CD4-positive, alpha-beta memory T cell (primary cell): ENCODE data around the gene DUXA. TPM values are rescaled to one million over a fixed set of nuclear protein-coding genes. Genes with fewer than 3 reads are reported as not detected.
"Not testable (repeated sequence)": the region's sequence is repeated elsewhere in the genome, so short reads cannot be mapped to it uniquely, and the experiment has no call there.

ENCODE experiments used
- CTCF ChIA-PET: fragments of 350-600 bp; sonication (Branson Sonifier 250); formaldehyde crosslinking; loops from one replicate; lab custom pipeline; 2021; ENCODE audit warnings: inconsistent platforms; ENCODE audit not compliant: partially characterized antibody; lab: Charles Lee
- POLR2A ChIA-PET: fragments of 350-600 bp; sonication (Branson Sonifier 250); formaldehyde crosslinking; loops from one replicate; lab custom pipeline; 2021; ENCODE audit not compliant: partially characterized antibody; lab: Charles Lee
- DNase-seq, 5 donors: peaks; one replicate each; pipeline versions ENCODE4 v3.0.0 to v3.0.0-alpha.2; 2020 to 2022; ENCODE audit warnings: mixed read lengths in 1 of 5
- H3K27ac ChIP-seq: one replicate; pipeline ENCODE4 v1.7.0; 2013; ENCODE audit warnings: low read depth, low read length
- H3K27me3 ChIP-seq: 2 replicates; pipeline ENCODE4 v1.7.0; 2013; ENCODE audit warnings: mild to moderate bottlenecking, low read length, moderate library complexity; ENCODE audit not compliant: insufficient read depth
- H3K36me3 ChIP-seq: 2 replicates; pipeline ENCODE4 v1.7.0; 2013; ENCODE audit warnings: mild to moderate bottlenecking, low read length, moderate library complexity; ENCODE audit not compliant: insufficient read depth
- H3K4me1 ChIP-seq: 2 replicates; pipeline ENCODE4 v1.7.0; 2013; ENCODE audit warnings: mild to moderate bottlenecking, low read length, moderate library complexity; ENCODE audit not compliant: insufficient read depth
- H3K4me3 ChIP-seq, 2 donors: one replicate each; pipeline ENCODE4 v1.7.0; 2013; ENCODE audit warnings: low read length in 2 of 2, mild to moderate bottlenecking in 1 of 2
- H3K9me3 ChIP-seq, 2 donors: one replicate each; pipeline ENCODE4 v1.7.0; 2013; ENCODE audit warnings: low read length in 2 of 2, control low read depth in 1 of 2; ENCODE audit not compliant: control insufficient read depth in 1 of 2
- H3K27ac Mint-ChIP-seq, 7 donors: one replicate each; pipeline ENCODE4 v1.8.0; 2020 to 2021; ENCODE audit warnings: mixed read lengths in 7 of 7, mild to moderate bottlenecking in 6 of 7, inconsistent platforms in 3 of 7, moderate library complexity in 3 of 7
- H3K27me3 Mint-ChIP-seq, 2 donors: one replicate each; pipeline ENCODE4 v1.8.0; 2020 to 2021; ENCODE audit warnings: mixed read lengths in 2 of 2
- H3K36me3 Mint-ChIP-seq, 2 donors: one replicate each; pipeline ENCODE4 v1.8.0; 2020 to 2021; ENCODE audit warnings: mixed read lengths in 2 of 2, inconsistent platforms in 1 of 2, mild to moderate bottlenecking in 1 of 2
- H3K4me1 Mint-ChIP-seq, 4 donors: one replicate each; pipeline ENCODE4 v1.8.0; 2020 to 2021; ENCODE audit warnings: mixed read lengths in 4 of 4, mild to moderate bottlenecking in 1 of 4
- H3K4me3 Mint-ChIP-seq, 8 donors: one replicate each; pipeline ENCODE4 v1.8.0; 2020 to 2021; ENCODE audit warnings: mixed read lengths in 8 of 8, mild to moderate bottlenecking in 7 of 8, moderate library complexity in 6 of 8, inconsistent platforms in 3 of 8
- H3K9me3 Mint-ChIP-seq, 8 donors: one replicate each; pipeline ENCODE4 v1.8.0; 2020 to 2021; ENCODE audit warnings: mixed read lengths in 8 of 8, mild to moderate bottlenecking in 5 of 8, inconsistent platforms in 3 of 8, moderate library complexity in 1 of 8
- intact Hi-C: fragments of 100-400 bp; cut with micrococcal nuclease; formaldehyde crosslinking; loops from one replicate; pipeline ENCODE4 v1.15.1; 2023
- polyA plus RNA-seq, 2 donors: library from polyadenylated mRNA; unstranded; fragments of 300-500 nt; fragmentation: Illumina TruSeq; gene quantifications; one replicate each; pipeline ENCODE4 v1.2.3, GENCODE V29; 2021
- total RNA-seq, 2 experiments: library from RNA; stranded (reverse); gene quantifications; one replicate each; pipeline ENCODE4 v1.2.3, GENCODE V29; 2021

DUXA gene
- total and polyA plus RNA-seq, 4 experiments from 2014 or later, result not detected

- no peak overlapping the region for H3K4me3 ChIP-seq
- H3K9me3 Mint-ChIP-seq, result peaks cover 6 to 48% (median 18%) of the 10 kb centered on the region in 8 donors
- ChIA-PET CTCF (no interaction called here), POLR2A (no interaction called here)
- H3K27me3 ChIP-seq, result no peaks in the 10 kb centered on the region
- H3K4me1 Mint-ChIP-seq, result no peaks in the 10 kb centered on the region
- no peaks in the 10 kb centered on the region for H3K36me3 ChIP-seq
- no peak overlapping the region for H3K27ac Mint-ChIP-seq
- peaks cover 4 to 6% of the 10 kb centered on the region in 2 donors for H3K36me3 Mint-ChIP-seq
- H3K4me3 Mint-ChIP-seq, result no peak overlapping the region
- intact Hi-C loops, result no loop called here
- H3K9me3 ChIP-seq, result no peaks in the 10 kb centered on the region
- H3K27me3 Mint-ChIP-seq, result no peaks in the 10 kb centered on the region
- H3K27ac ChIP-seq, result no peak overlapping the region
- DNase-seq, result no peak
- H3K4me1 ChIP-seq, result no peaks in the 10 kb centered on the region
Measured at GRCh38 chr19:57141699-57142098, 25.6 kb downstream of the DUXA start.

GRCh38 chr19:57135797-57136196 is 31.5 kb downstream of the DUXA start:
- DNase-seq, result no peak
- no peak overlapping the region for H3K4me3 Mint-ChIP-seq
- H3K36me3 Mint-ChIP-seq, result peaks cover 9% of the 10 kb centered on the region in 2 donors
- no peaks in the 10 kb centered on the region for H3K4me1 ChIP-seq
- H3K4me3 ChIP-seq, result no peak overlapping the region
- POLR2A ChIA-PET, result no interaction called here
- H3K27me3 Mint-ChIP-seq, result peaks cover 0 to 3% of the 10 kb centered on the region in 2 donors
- no peaks in the 10 kb centered on the region for H3K27me3 ChIP-seq
- H3K27ac Mint-ChIP-seq, result no peak overlapping the region
- H3K9me3 Mint-ChIP-seq, result peaks cover 9 to 51% (median 30%) of the 10 kb centered on the region in 8 donors
- no peaks in the 10 kb centered on the region for H3K36me3 ChIP-seq
- H3K9me3 ChIP-seq, result no peaks in the 10 kb centered on the region
- H3K27ac ChIP-seq, result no peak overlapping the region
- H3K4me1 Mint-ChIP-seq, result no peaks in the 10 kb centered on the region
- intact Hi-C loops, result no loop called here
- CTCF ChIA-PET, result no interaction called here

GRCh38 chr19:57127403-57127802 is 39.9 kb downstream of the DUXA start:
- H3K27me3 Mint-ChIP-seq, CTCF ChIA-PET, H3K4me3 Mint-ChIP-seq, DNase-seq, H3K4me3 ChIP-seq, H3K27ac ChIP-seq, intact Hi-C loops, H3K27me3 ChIP-seq, H3K27ac Mint-ChIP-seq, H3K9me3 ChIP-seq, H3K36me3 ChIP-seq, POLR2A ChIA-PET, H3K36me3 Mint-ChIP-seq, H3K4me1 ChIP-seq, H3K4me1 Mint-ChIP-seq: not testable (repeated sequence)
- H3K9me3 Mint-ChIP-seq, result peaks cover 5 to 62% (median 27%) of the 10 kb centered on the region in 8 donors

- Mint-ChIP-seq H3K36me3 (no peaks in the 10 kb centered on the region), H3K9me3 (peaks cover 3 to 38% (median 22%) of the 10 kb centered on the region in 8 donors), H3K27ac (no peak overlapping the region), H3K4me1 (no peaks in the 10 kb centered on the region), H3K27me3 (peaks cover under 1 to 6% of the 10 kb centered on the region in 2 donors), H3K4me3 (no peak overlapping the region)
- ChIA-PET POLR2A (no interaction called here), CTCF (no interaction called here)
- H3K4me3 ChIP-seq, result no peak overlapping the region
- DNase-seq, result no peak
- intact Hi-C loops, result no loop called here
- H3K9me3 ChIP-seq, result no peaks in the 10 kb centered on the region
- no peak overlapping the region for H3K27ac ChIP-seq
- no peaks in the 10 kb centered on the region for H3K27me3 ChIP-seq
- no peaks in the 10 kb centered on the region for H3K4me1 ChIP-seq
- H3K36me3 ChIP-seq, result no peaks in the 10 kb centered on the region
Measured at GRCh38 chr19:57123882-57124281, 43.4 kb downstream of the DUXA start.

- H3K4me3 Mint-ChIP-seq, result no peak overlapping the region
- H3K9me3 Mint-ChIP-seq, result peaks cover 0 to 55% (median 41%) of the 10 kb centered on the region in 8 donors
- H3K27me3 Mint-ChIP-seq, result no peaks in the 10 kb centered on the region
Measured at GRCh38 chr19:57118848-57119247, 48.4 kb downstream of the DUXA start.

GRCh38 chr19:57113501-57113900 is 53.8 kb downstream of the DUXA start:
- H3K4me1 Mint-ChIP-seq, H3K27ac Mint-ChIP-seq, H3K27me3 ChIP-seq, H3K36me3 ChIP-seq, intact Hi-C loops, CTCF ChIA-PET, H3K4me3 Mint-ChIP-seq, H3K27me3 Mint-ChIP-seq, DNase-seq, POLR2A ChIA-PET, H3K4me1 ChIP-seq, H3K27ac ChIP-seq, H3K36me3 Mint-ChIP-seq, H3K4me3 ChIP-seq: not testable (repeated sequence)
- H3K9me3 ChIP-seq, result peaks cover 0 to 22% of the 10 kb centered on the region in 2 donors
- H3K9me3 Mint-ChIP-seq, result peaks cover 0 to 87% (median 66%) of the 10 kb centered on the region in 8 donors

More at GRCh38 chr19:57118848-57119247, 48.4 kb downstream of the DUXA start:
- ChIA-PET POLR2A (no interaction called here), CTCF (no interaction called here)
- no peaks in the 10 kb centered on the region for H3K4me1 Mint-ChIP-seq
- intact Hi-C loops, result no loop called here
- Histone ChIP-seq H3K27ac (no peak overlapping the region), H3K9me3 (peaks cover 0 to 4% of the 10 kb centered on the region in 2 donors), H3K27me3 (no peaks in the 10 kb centered on the region), H3K36me3 (no peaks in the 10 kb centered on the region), H3K4me3 (no peak overlapping the region), H3K4me1 (no peaks in the 10 kb centered on the region)
- DNase-seq, result no peak
- H3K36me3 Mint-ChIP-seq, result no peaks in the 10 kb centered on the region
- H3K27ac Mint-ChIP-seq, result no peak overlapping the region

GRCh38 chr19:57111329-57111644 is 56.0 kb downstream of the DUXA start:
- Mint-ChIP-seq H3K4me3 (no peak overlapping the region), H3K36me3 (peaks cover 4 to 9% of the 10 kb centered on the region in 2 donors), H3K27me3 (peaks cover 1 to 3% of the 10 kb centered on the region in 2 donors), H3K4me1 (no peaks in the 10 kb centered on the region), H3K9me3 (peaks cover 0 to 72% (median 61%) of the 10 kb centered on the region in 8 donors), H3K27ac (no peak overlapping the region)
- CTCF ChIA-PET, result no interaction called here
- POLR2A ChIA-PET, result no interaction called here
- no peak for DNase-seq
- Histone ChIP-seq H3K27ac (no peak overlapping the region), H3K9me3 (peaks cover 0 to 18% of the 10 kb centered on the region in 2 donors), H3K36me3 (no peaks in the 10 kb centered on the region), H3K27me3 (no peaks in the 10 kb centered on the region), H3K4me1 (no peaks in the 10 kb centered on the region), H3K4me3 (no peak overlapping the region)
- intact Hi-C loops, result no loop called here
